T-helper 1 cell treated with Interleukin-12 subunit alpha and Interleukin-12 subunit beta and Interleukin-4 antibody, amounts not matched to agents 30 μg/mL and 1 μg/mL, for 36 hours (primary cell): Measurements from ENCODE around the gene TRPC3.
A peak's percentile ranks its signal among the peaks of the same experiment; 100 is the strongest.

Experiments used
- H3K27ac Mint-ChIP-seq: one replicate; pipeline ENCODE4 v1.8.0; 2021; ENCODE audit warnings: mild to moderate bottlenecking, mixed read lengths
- H3K27me3 Mint-ChIP-seq: one replicate; pipeline ENCODE4 v1.8.0; 2021; ENCODE audit warnings: low read depth, mixed read lengths
- H3K36me3 Mint-ChIP-seq: one replicate; pipeline ENCODE4 v1.8.0; 2021; ENCODE audit warnings: low read depth, mixed read lengths
- H3K4me1 Mint-ChIP-seq: one replicate; pipeline ENCODE4 v1.8.0; 2021; ENCODE audit warnings: low read depth, mixed read lengths
- H3K4me3 Mint-ChIP-seq: one replicate; pipeline ENCODE4 v1.8.0; 2021; ENCODE audit warnings: mild to moderate bottlenecking, moderate library complexity, mixed read lengths
- H3K9me3 Mint-ChIP-seq: one replicate; pipeline ENCODE4 v1.8.0; 2021; ENCODE audit warnings: mixed read lengths

Gene TRPC3

GRCh38 chr4:121951521-121952110 is at the start of gene TRPC3:
TSS of gene TRPC3 (minus strand) at chr4:121952060. CDS start at chr4:121951680, 380 bp downstream.
- H3K9me3 Mint-ChIP-seq, result no peaks in the 10 kb centered on the region
- no peak within 1 kb of the TSS for H3K27ac Mint-ChIP-seq
- H3K4me1 Mint-ChIP-seq, result peaks cover 14% of the 10 kb centered on the region
- H3K36me3 Mint-ChIP-seq, result no peaks in the 10 kb centered on the region
- peaks cover 49% of the 10 kb centered on the region for H3K27me3 Mint-ChIP-seq
- H3K4me3 Mint-ChIP-seq, result peak within 1 kb of the TSS; percentile 79

GRCh38 chr4:122000849-122001248 is 49.0 kb upstream of the TRPC3 start:
- Mint-ChIP-seq H3K4me1 (peaks cover 4% of the 10 kb centered on the region), H3K27ac (no peak overlapping the region), H3K27me3 (peaks cover 36% of the 10 kb centered on the region), H3K36me3 (no peaks in the 10 kb centered on the region), H3K4me3 (no peak overlapping the region), H3K9me3 (no peaks in the 10 kb centered on the region)

GRCh38 chr4:121998024-121998423 is 46.2 kb upstream of the TRPC3 start:
- no peak overlapping the region for H3K4me3 Mint-ChIP-seq
- no peaks in the 10 kb centered on the region for H3K9me3 Mint-ChIP-seq
- no peak overlapping the region for H3K27ac Mint-ChIP-seq
- H3K36me3 Mint-ChIP-seq, result no peaks in the 10 kb centered on the region
- H3K4me1 Mint-ChIP-seq, result peaks cover 2% of the 10 kb centered on the region
- peaks cover 55% of the 10 kb centered on the region for H3K27me3 Mint-ChIP-seq

- no peaks in the 10 kb centered on the region for H3K9me3 Mint-ChIP-seq
- H3K4me1 Mint-ChIP-seq, result peaks cover under 1% of the 10 kb centered on the region
Observed at GRCh38 chr4:121995790-121996537, 44.1 kb upstream of the TRPC3 start.

GRCh38 chr4:121991968-121992367 is 40.1 kb upstream of the TRPC3 start:
- Mint-ChIP-seq H3K36me3 (no peaks in the 10 kb centered on the region), H3K27ac (no peak overlapping the region), H3K27me3 (peaks cover 56% of the 10 kb centered on the region)

More at GRCh38 chr4:121995790-121996537, 44.1 kb upstream of the TRPC3 start:
- peaks cover 53% of the 10 kb centered on the region for H3K27me3 Mint-ChIP-seq
- H3K36me3 Mint-ChIP-seq, result no peaks in the 10 kb centered on the region
- no peak overlapping the region for H3K27ac Mint-ChIP-seq
- H3K4me3 Mint-ChIP-seq, result no peak overlapping the region

GRCh38 chr4:121990489-121990888 is 38.6 kb upstream of the TRPC3 start:
- Mint-ChIP-seq H3K27ac (no peak overlapping the region), H3K9me3 (no peaks in the 10 kb centered on the region), H3K4me3 (no peak overlapping the region), H3K27me3 (peaks cover 47% of the 10 kb centered on the region), H3K4me1 (no peaks in the 10 kb centered on the region), H3K36me3 (no peaks in the 10 kb centered on the region)

More at GRCh38 chr4:121991968-121992367, 40.1 kb upstream of the TRPC3 start:
- no peak overlapping the region for H3K4me3 Mint-ChIP-seq
- no peaks in the 10 kb centered on the region for H3K9me3 Mint-ChIP-seq
- no peaks in the 10 kb centered on the region for H3K4me1 Mint-ChIP-seq

GRCh38 chr4:121989715-121990114 is 37.9 kb upstream of the TRPC3 start:
- Mint-ChIP-seq H3K9me3 (no peaks in the 10 kb centered on the region), H3K27ac (no peak overlapping the region), H3K4me3 (no peak overlapping the region), H3K36me3 (no peaks in the 10 kb centered on the region), H3K27me3 (peaks cover 39% of the 10 kb centered on the region), H3K4me1 (no peaks in the 10 kb centered on the region)

- Mint-ChIP-seq H3K27ac (no peak overlapping the region), H3K4me3 (no peak overlapping the region), H3K9me3 (no peaks in the 10 kb centered on the region), H3K27me3 (peaks cover 32% of the 10 kb centered on the region), H3K4me1 (no peaks in the 10 kb centered on the region), H3K36me3 (no peaks in the 10 kb centered on the region)
Observed at GRCh38 chr4:121988950-121989349, 37.1 kb upstream of the TRPC3 start.

- peaks cover 18% of the 10 kb centered on the region for H3K27me3 Mint-ChIP-seq
- H3K36me3 Mint-ChIP-seq, result no peaks in the 10 kb centered on the region
- peaks cover 6% of the 10 kb centered on the region for H3K4me1 Mint-ChIP-seq
- H3K27ac Mint-ChIP-seq, result no peak overlapping the region
- no peaks in the 10 kb centered on the region for H3K9me3 Mint-ChIP-seq
- no peak overlapping the region for H3K4me3 Mint-ChIP-seq
Observed at GRCh38 chr4:121980643-121981042, 28.8 kb upstream of the TRPC3 start.

GRCh38 chr4:121978172-121978516 is 26.3 kb upstream of the TRPC3 start:
- Mint-ChIP-seq H3K27ac (no peak overlapping the region), H3K9me3 (no peaks in the 10 kb centered on the region), H3K4me1 (peaks cover 6% of the 10 kb centered on the region), H3K36me3 (no peaks in the 10 kb centered on the region), H3K4me3 (no peak overlapping the region), H3K27me3 (peaks cover 27% of the 10 kb centered on the region)

- Mint-ChIP-seq H3K27me3 (peaks cover 27% of the 10 kb centered on the region), H3K9me3 (no peaks in the 10 kb centered on the region), H3K36me3 (no peaks in the 10 kb centered on the region), H3K27ac (no peak overlapping the region), H3K4me1 (peaks cover 6% of the 10 kb centered on the region), H3K4me3 (no peak overlapping the region)
Observed at GRCh38 chr4:121977251-121978171, 25.7 kb upstream of the TRPC3 start.

GRCh38 chr4:121975784-121976183 is 23.9 kb upstream of the TRPC3 start:
- Mint-ChIP-seq H3K9me3 (no peaks in the 10 kb centered on the region), H3K4me3 (no peak overlapping the region), H3K4me1 (peaks cover 6% of the 10 kb centered on the region), H3K36me3 (no peaks in the 10 kb centered on the region), H3K27me3 (peaks cover 26% of the 10 kb centered on the region), H3K27ac (no peak overlapping the region)

- Mint-ChIP-seq H3K27ac (no peak overlapping the region), H3K4me1 (peaks cover 6% of the 10 kb centered on the region), H3K4me3 (no peak overlapping the region), H3K9me3 (no peaks in the 10 kb centered on the region), H3K36me3 (no peaks in the 10 kb centered on the region), H3K27me3 (peaks cover 29% of the 10 kb centered on the region)
Observed at GRCh38 chr4:121973816-121974215, 22.0 kb upstream of the TRPC3 start.

GRCh38 chr4:121968859-121969258 is 17.0 kb upstream of the TRPC3 start:
- Mint-ChIP-seq H3K27ac (no peak overlapping the region), H3K9me3 (no peaks in the 10 kb centered on the region), H3K36me3 (no peaks in the 10 kb centered on the region), H3K4me3 (no peak overlapping the region), H3K27me3 (peaks cover 30% of the 10 kb centered on the region), H3K4me1 (no peaks in the 10 kb centered on the region)
